Stimulated activated CD4-positive, alpha-beta T cell treated with anti-CD3 and anti-CD28 coated beads, Interleukin-1b, Interleukin-23, amount 100 ng/mL, for 1 hour (primary cell): ENCODE results near the gene RACK1.
A peak's percentile ranks its signal among the peaks of the same experiment; 100 is the strongest.

Source experiments
- DNase-seq, 2 donors: peaks; one replicate each; pipeline ENCODE4 v3.0.0-alpha.2; 2020; ENCODE audit warnings: low read depth in 2 of 2

The RACK1 gene

GRCh38 chr5:181233801-181234454 lies 9.8 kb downstream of the RACK1 start:
- DNase-seq, result no peak

GRCh38 chr5:181233088-181233800 lies 10.5 kb downstream of the RACK1 start:
- DNase-seq, result no peak

GRCh38 chr5:181232593-181232992 lies 11.1 kb downstream of the RACK1 start:
- no peak for DNase-seq

GRCh38 chr5:181231432-181231831 lies 12.3 kb downstream of the RACK1 start:
- DNase-seq, result no peak

DNA sequence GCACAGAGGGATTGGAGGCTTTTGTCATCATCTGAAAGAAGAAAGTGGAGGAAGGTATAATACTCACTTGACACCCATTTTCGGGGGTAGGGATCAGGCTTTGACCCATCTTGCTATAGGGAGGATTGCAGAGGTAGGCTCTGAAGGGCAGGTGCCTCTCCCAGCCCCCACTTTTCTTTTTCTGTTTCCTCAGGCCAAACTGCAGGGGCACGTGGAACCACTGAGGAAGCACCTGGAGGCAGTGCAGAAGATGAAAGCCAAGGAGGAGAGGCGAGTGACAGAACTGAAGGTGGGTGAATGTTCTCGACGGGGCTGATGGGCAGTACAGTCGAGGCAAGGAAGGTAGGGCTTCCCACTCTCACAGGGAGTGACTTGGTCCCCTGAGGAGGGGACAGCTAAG lies 13.2 kb downstream of the RACK1 start:
- no peak for DNase-seq

DNA sequence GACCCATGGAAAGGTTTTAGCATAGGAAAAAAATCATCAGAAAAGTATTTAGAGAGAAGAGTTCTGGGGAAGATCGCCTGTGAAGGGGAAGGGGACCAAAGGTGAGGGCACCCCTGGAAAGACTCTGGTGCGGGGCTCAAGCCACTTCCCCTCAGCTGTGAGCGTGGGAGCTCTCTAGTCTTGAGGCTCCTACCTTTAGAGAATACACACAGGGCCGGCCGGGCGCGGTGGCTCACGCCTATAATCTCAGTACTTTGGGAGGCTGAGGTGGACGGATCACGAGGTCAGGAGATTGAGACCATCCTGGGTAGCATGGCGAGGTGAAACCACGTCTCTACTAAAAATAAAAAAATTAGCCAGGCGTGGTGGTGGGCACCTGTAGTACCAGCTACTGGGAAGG lies 13.7 kb downstream of the RACK1 start:
- DNase-seq, result no peak

DNA sequence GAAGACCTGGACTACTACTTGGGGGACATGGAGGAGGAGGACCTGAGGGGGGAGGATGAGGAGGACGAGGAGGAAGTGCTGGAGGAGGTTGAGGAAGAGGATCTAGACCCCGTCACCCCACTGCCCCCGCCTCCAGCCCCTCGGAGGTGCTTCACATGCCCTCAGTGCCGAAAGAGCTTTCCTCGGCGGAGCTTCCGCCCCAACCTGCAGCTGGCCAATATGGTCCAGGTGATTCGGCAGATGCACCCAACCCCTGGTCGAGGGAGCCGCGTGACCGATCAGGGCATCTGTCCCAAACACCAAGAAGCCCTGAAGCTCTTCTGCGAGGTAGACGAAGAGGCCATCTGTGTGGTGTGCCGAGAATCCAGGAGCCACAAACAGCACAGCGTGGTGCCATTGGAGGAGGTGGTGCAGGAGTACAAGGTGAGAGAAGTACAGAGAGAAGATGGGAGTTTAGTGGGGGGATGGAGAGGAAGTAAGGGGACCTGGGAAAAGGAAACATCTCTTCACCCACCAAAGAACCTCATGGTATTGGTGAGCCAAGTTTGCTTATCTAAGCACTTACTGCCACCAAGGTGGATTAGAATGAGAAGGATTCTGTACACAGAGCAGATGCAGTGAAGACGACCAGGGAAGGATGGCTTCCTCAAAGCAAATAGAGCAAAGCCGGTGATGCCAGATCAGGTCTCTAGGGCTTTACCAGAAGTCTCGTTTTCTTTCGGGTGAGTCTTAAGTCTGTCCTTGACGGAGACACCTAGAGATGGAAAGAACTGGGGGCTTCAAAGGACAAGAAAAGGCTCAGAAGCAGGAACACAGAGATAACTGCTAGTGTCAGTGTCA lies 19.1 kb downstream of the RACK1 start:
- no peak for DNase-seq

GRCh38 chr5:181223729-181224389 lies 19.8 kb downstream of the RACK1 start:
- no peak for DNase-seq

- DNase-seq, result peak; percentile 93 to 97
These were observed 20.5 kb downstream of the RACK1 start, which contains the start of gene TRIM41 for GRCh38 chr5:181223058-181223728. TRIM41 (plus strand) TSS chr5:181223281; CDS start chr5:181224000, 719 bp downstream.

DNA sequence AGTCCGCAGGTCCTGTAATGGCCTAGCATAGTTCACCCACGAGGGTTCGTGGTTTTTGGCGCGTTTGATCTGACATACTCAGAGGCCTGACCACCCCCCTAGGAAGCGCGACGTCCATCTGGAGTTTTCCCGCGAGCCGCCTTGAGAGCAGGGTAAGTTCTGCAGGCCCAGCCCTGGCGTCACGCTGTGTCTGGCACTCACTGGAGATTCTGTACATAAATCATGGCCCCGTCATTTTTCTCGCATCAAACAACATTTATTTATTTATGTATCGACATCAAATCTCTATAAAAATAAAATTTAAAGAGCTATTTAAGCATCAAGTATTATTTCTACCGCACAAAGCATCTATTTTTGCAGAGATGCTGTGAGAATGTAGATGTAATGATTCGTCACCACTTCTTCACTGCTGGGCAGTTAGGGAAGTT lies 21.1 kb downstream of the RACK1 start:
- DNase-seq, result no peak

- DNase-seq, result peak; percentile 96 to 99
These were observed 21.7 kb downstream of the RACK1 start for GRCh38 chr5:181221792-181222629.

DNA sequence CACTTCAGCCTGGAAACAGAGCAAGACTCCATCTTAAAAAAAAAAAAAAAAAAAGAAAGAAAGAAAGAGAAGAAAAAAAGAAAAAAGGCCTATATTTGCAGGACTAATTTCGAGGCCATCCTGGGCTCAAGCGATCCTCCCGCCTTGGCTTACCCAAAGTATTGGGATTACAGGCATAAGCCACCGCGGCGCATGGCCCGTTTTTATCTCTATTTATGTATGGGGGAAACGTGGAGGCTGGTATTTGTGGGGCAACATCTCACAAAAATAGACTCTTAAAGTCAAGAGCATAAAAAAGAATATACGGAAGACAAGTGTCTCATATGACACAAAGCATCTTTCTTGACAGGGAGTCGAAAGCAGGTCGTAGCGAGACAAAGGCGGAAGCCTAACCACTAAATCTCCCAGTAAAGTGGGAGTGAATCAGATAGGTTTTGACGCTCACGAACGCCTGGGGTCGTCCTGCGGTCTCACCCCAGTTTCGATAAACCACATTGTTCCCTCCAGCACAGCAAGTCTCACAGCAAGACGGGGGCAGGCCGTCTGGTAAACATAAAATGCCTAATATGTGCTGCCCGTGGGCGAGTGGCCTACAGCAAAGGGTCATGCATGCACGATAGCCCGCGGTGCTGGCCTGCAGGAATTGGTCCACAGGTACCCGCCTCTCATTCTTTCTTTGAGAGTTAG lies 22.5 kb downstream of the RACK1 start:
- DNase-seq, result no peak

- no peak for DNase-seq
These were observed 23.6 kb downstream of the RACK1 start for GRCh38 chr5:181220178-181220515.

- no peak for DNase-seq
These were observed 24.2 kb downstream of the RACK1 start for GRCh38 chr5:181219262-181220177.

- DNase-seq, result no peak
These were observed 24.9 kb downstream of the RACK1 start for GRCh38 chr5:181218795-181219124.

DNA sequence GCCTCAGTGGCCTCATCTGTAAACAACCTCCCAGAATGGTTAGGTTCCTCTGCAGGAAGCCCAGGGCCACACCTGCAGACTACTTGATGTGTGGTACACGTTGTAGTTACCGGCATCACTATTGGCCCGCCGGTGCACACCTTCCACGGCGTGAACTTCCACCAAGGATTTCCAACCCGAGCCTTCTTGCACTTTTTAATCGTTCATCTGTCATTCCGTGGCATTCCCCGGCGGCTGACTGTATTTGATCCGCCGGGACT lies 26.0 kb downstream of the RACK1 start:
- no peak for DNase-seq

DNA sequence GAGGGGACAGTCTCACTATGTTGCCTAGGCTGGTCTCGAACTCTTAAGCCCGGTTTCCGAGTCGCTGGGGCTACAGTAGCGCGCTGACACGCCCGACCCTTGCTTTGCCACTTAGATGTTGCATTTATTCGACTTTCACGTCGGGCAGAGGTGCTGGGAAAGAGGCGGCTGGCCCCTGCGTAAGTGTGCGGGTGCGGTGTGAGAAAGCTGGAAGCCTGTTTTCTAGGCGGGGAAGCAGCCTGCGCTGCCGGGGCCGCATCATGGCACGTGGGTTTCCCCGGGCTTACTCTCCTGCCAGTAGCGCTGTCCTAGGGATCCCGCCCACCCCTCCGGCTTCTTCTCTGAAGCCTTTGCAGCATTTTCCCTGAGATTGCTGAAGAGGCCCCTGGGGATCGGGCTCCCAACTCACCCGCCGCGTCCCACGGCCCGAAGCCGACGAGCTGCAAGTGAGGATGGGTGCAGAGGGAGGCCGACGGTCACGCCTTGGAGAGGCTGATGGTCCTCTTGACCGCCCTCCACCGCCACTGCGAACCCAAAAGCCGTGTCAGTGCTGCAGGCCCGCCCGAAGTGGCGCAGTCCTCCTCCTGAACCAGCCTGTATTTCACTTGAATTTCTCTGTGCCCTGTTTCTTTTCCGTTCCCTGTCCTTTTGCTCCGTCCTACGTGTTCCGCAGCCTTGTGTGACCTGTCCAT lies 26.4 kb downstream of the RACK1 start:
- no peak for DNase-seq
